T-helper 17 cell (primary cell): ENCODE measurements around the gene EXOC2. TPM values are rescaled to one million over a fixed set of nuclear protein-coding genes. Genes with fewer than 3 reads are reported as not detected.
A peak's percentile ranks its signal among the peaks of the same experiment; 100 is the strongest.

Experiments
- ATAC-seq: fragments of 150-1000 bp; cut with Tn5 transposase; 2 replicates; pipeline ENCODE4 v1.10.0; 2021; ENCODE audit warnings: mild to moderate bottlenecking, moderate library complexity
- DNase-seq, 3 donors: peaks; one replicate each; pipeline versions ENCODE4 v3.0.0 to v3.0.0-alpha.2; 2020 to 2021
- H3K9me3 ChIP-seq: one replicate; pipeline ENCODE4 v1.7.0; 2013; ENCODE audit warnings: low read length, mild to moderate bottlenecking; ENCODE audit not compliant: control insufficient read depth, poor library complexity, severe bottlenecking
- H3K27ac Mint-ChIP-seq: one replicate; pipeline ENCODE4 v1.8.0; 2022; ENCODE audit warnings: mild to moderate bottlenecking, moderate library complexity, mixed read lengths
- H3K27me3 Mint-ChIP-seq: one replicate; pipeline ENCODE4 v1.8.0; 2022; ENCODE audit warnings: mixed read lengths
- H3K36me3 Mint-ChIP-seq: one replicate; pipeline ENCODE4 v1.8.0; 2022; ENCODE audit warnings: low read depth, mixed read lengths
- H3K4me1 Mint-ChIP-seq: one replicate; pipeline ENCODE4 v1.8.0; 2022; ENCODE audit warnings: mild to moderate bottlenecking, mixed read lengths
- H3K4me3 Mint-ChIP-seq: one replicate; pipeline ENCODE4 v1.8.0; 2022; ENCODE audit warnings: mild to moderate bottlenecking, moderate library complexity, mixed read lengths
- total RNA-seq, 4 donors: library from RNA in 2 of 4; stranded (reverse) in 2 of 4; gene quantifications; one replicate each; pipeline ENCODE4 v1.2.3 and lab custom pipeline; 2022 to 2026

EXOC2 gene
- total RNA-seq, 2 donors from 2014 or later: 30.7 to 30.9 TPM

GRCh38 chr6:508614-509013 is 184.3 kb downstream of the EXOC2 start:
- DNase-seq (no peak), ATAC-seq (no peak)
- H3K9me3 ChIP-seq: no peaks in the 10 kb centered on the region
- Mint-ChIP-seq H3K4me1 (peaks cover 49% of the 10 kb centered on the region), H3K27ac (no peak overlapping the region), H3K27me3 (no peaks in the 10 kb centered on the region), H3K36me3 (peaks cover 6% of the 10 kb centered on the region), H3K4me3 (no peak overlapping the region)

GRCh38 chr6:508006-508405 is 184.9 kb downstream of the EXOC2 start:
- Mint-ChIP-seq H3K27me3 (no peaks in the 10 kb centered on the region), H3K27ac (peak overlapping the region; percentile 41), H3K36me3 (peaks cover 6% of the 10 kb centered on the region), H3K4me1 (peaks cover 49% of the 10 kb centered on the region), H3K4me3 (peak overlapping the region; percentile 9)
- DNase-seq: no peak
- no peak for ATAC-seq
- H3K9me3 ChIP-seq: no peaks in the 10 kb centered on the region

GRCh38 chr6:506920-507622 is 185.9 kb downstream of the EXOC2 start:
- no peaks in the 10 kb centered on the region for H3K9me3 ChIP-seq
- ATAC-seq (no peak), DNase-seq (no peak)
- no peaks in the 10 kb centered on the region for H3K27me3 Mint-ChIP-seq
- peak overlapping the region; percentile 61 for H3K27ac Mint-ChIP-seq
- peaks cover 55% of the 10 kb centered on the region for H3K4me1 Mint-ChIP-seq
- peaks cover 6% of the 10 kb centered on the region for H3K36me3 Mint-ChIP-seq
- no peak overlapping the region for H3K4me3 Mint-ChIP-seq

- no peak for DNase-seq
- Mint-ChIP-seq H3K27ac (peak overlapping the region; percentile 61), H3K4me3 (no peak overlapping the region), H3K27me3 (no peaks in the 10 kb centered on the region), H3K4me1 (peaks cover 56% of the 10 kb centered on the region), H3K36me3 (peaks cover 3% of the 10 kb centered on the region)
- H3K9me3 ChIP-seq: no peaks in the 10 kb centered on the region
- no peak for ATAC-seq
Observed at GRCh38 chr6:506508-506907, 186.4 kb downstream of the EXOC2 start.

- H3K36me3 Mint-ChIP-seq: peaks cover 3% of the 10 kb centered on the region
- H3K27ac Mint-ChIP-seq: peak overlapping the region; percentile 61
- H3K9me3 ChIP-seq: no peaks in the 10 kb centered on the region
- no peak for ATAC-seq
- H3K4me3 Mint-ChIP-seq: no peak overlapping the region
- H3K27me3 Mint-ChIP-seq: no peaks in the 10 kb centered on the region
- peaks cover 53% of the 10 kb centered on the region for H3K4me1 Mint-ChIP-seq
- DNase-seq: no peak
Observed at GRCh38 chr6:505374-505773, 187.6 kb downstream of the EXOC2 start.

- Mint-ChIP-seq H3K4me3 (no peak overlapping the region), H3K27me3 (no peaks in the 10 kb centered on the region), H3K4me1 (peaks cover 47% of the 10 kb centered on the region), H3K36me3 (peaks cover 3% of the 10 kb centered on the region), H3K27ac (peak overlapping the region; percentile 83)
- no peaks in the 10 kb centered on the region for H3K9me3 ChIP-seq
- no peak for DNase-seq
- ATAC-seq: no peak
Observed at GRCh38 chr6:504446-504980, 188.4 kb downstream of the EXOC2 start.

- Mint-ChIP-seq H3K4me1 (peaks cover 47% of the 10 kb centered on the region), H3K36me3 (peaks cover 3% of the 10 kb centered on the region), H3K27me3 (no peaks in the 10 kb centered on the region), H3K4me3 (no peak overlapping the region), H3K27ac (peak overlapping the region; percentile 83)
- no peaks in the 10 kb centered on the region for H3K9me3 ChIP-seq
- no peak for DNase-seq
- ATAC-seq: no peak
Observed at GRCh38 chr6:503610-504362, 189.2 kb downstream of the EXOC2 start.

- ATAC-seq: no peak
- Mint-ChIP-seq H3K4me1 (peaks cover 45% of the 10 kb centered on the region), H3K4me3 (peak overlapping the region; percentile 93)
Observed at GRCh38 chr6:502761-503160, 190.2 kb downstream of the EXOC2 start.

GRCh38 chr6:501891-502601 is 190.9 kb downstream of the EXOC2 start:
- H3K36me3 Mint-ChIP-seq: peaks cover 4% of the 10 kb centered on the region
- no peaks in the 10 kb centered on the region for H3K9me3 ChIP-seq
- peak overlapping the region; percentile 96 for H3K27ac Mint-ChIP-seq
- H3K27me3 Mint-ChIP-seq: no peaks in the 10 kb centered on the region
- DNase-seq (peak in 2 of 3 donors; percentile 38 to 49), ATAC-seq (peak; percentile 72)
- H3K4me1 Mint-ChIP-seq: peaks cover 45% of the 10 kb centered on the region
- peak overlapping the region; percentile 93 for H3K4me3 Mint-ChIP-seq

More at GRCh38 chr6:502761-503160, 190.2 kb downstream of the EXOC2 start:
- Mint-ChIP-seq H3K27me3 (no peaks in the 10 kb centered on the region), H3K27ac (peak overlapping the region; percentile 96), H3K36me3 (peaks cover 4% of the 10 kb centered on the region)
- no peaks in the 10 kb centered on the region for H3K9me3 ChIP-seq
- no peak for DNase-seq

GRCh38 chr6:499617-500016 is 193.3 kb downstream of the EXOC2 start:
- H3K27ac Mint-ChIP-seq: peak overlapping the region; percentile 95
- peak; percentile 37 for ATAC-seq
- DNase-seq: no peak
- no peaks in the 10 kb centered on the region for H3K9me3 ChIP-seq
- H3K27me3 Mint-ChIP-seq: no peaks in the 10 kb centered on the region
- H3K4me1 Mint-ChIP-seq: peaks cover 38% of the 10 kb centered on the region
- peak overlapping the region; percentile 77 for H3K4me3 Mint-ChIP-seq
- peaks cover 4% of the 10 kb centered on the region for H3K36me3 Mint-ChIP-seq

GRCh38 chr6:498795-499231 is 194.1 kb downstream of the EXOC2 start:
- ATAC-seq: peak; percentile 60
- H3K4me1 Mint-ChIP-seq: peaks cover 41% of the 10 kb centered on the region

GRCh38 chr6:497258-497657 is 195.7 kb downstream of the EXOC2 start:
- H3K4me3 Mint-ChIP-seq: no peak overlapping the region
- DNase-seq (no peak), ATAC-seq (no peak)
- H3K4me1 Mint-ChIP-seq: peaks cover 48% of the 10 kb centered on the region
- H3K27me3 Mint-ChIP-seq: no peaks in the 10 kb centered on the region
- H3K27ac Mint-ChIP-seq: peak overlapping the region; percentile 34
- H3K36me3 Mint-ChIP-seq: peaks cover 2% of the 10 kb centered on the region
- H3K9me3 ChIP-seq: no peaks in the 10 kb centered on the region

More at GRCh38 chr6:498795-499231, 194.1 kb downstream of the EXOC2 start:
- Mint-ChIP-seq H3K27me3 (no peaks in the 10 kb centered on the region), H3K36me3 (peaks cover 2% of the 10 kb centered on the region), H3K27ac (peak overlapping the region; percentile 95), H3K4me3 (peak overlapping the region; percentile 77)
- H3K9me3 ChIP-seq: no peaks in the 10 kb centered on the region
- DNase-seq: no peak

GRCh38 chr6:496649-497048 is 196.3 kb downstream of the EXOC2 start:
- Mint-ChIP-seq H3K4me1 (peaks cover 48% of the 10 kb centered on the region), H3K36me3 (peaks cover 2% of the 10 kb centered on the region), H3K27me3 (no peaks in the 10 kb centered on the region), H3K27ac (no peak overlapping the region), H3K4me3 (no peak overlapping the region)
- DNase-seq (no peak), ATAC-seq (no peak)
- H3K9me3 ChIP-seq: no peaks in the 10 kb centered on the region
